Sigmoid colon (tissue), 4 donors: ENCODE measurements around the gene KRTAP12-1.

Experiments
- CTCF ChIP-seq, 4 experiments: fragments of 450-650 bp in 3 of 4; fragments of 200-600 bp in 1 of 4; IDR thresholded peaks; one replicate each; pipeline ENCODE4 v1.5.1; 2016 to 2019; ENCODE audit warnings: antibody characterized with exemption in 4 of 4, mild to moderate bottlenecking in 3 of 4, moderate library complexity in 2 of 4
- POLR2A ChIP-seq, 2 donors: fragments of 450-650 bp; IDR thresholded peaks; one replicate each; pipeline ENCODE4 v1.6.1; 2016; ENCODE audit warnings: antibody characterized with exemption in 2 of 2, mild to moderate bottlenecking in 2 of 2, moderate library complexity in 2 of 2
- POLR2AphosphoS5 ChIP-seq, 4 donors: sonication (generic); formaldehyde crosslinking; IDR thresholded peaks; one replicate each; pipeline ENCODE4 v1.6.1; 2017; ENCODE audit warnings: antibody characterized with exemption in 4 of 4

- TF ChIP-seq CTCF (IDR thresholded peaks at IDR 0.05) (no peak), POLR2A (IDR thresholded peaks at IDR 0.05) (no peak), POLR2AphosphoS5 (IDR thresholded peaks at IDR 0.05) (no peak)
Observed at GRCh38 chr21:44666401-44667320, 15.3 kb downstream of the KRTAP12-1 start, which contains the start of gene KRTAP12-2.
